K562 (cell line): Measurements from ENCODE around the gene FLOT2. TPM values are rescaled to one million over a fixed set of nuclear protein-coding genes. Genes with fewer than 3 reads are reported as not detected.

Source experiments
- ATAC-seq: fragments of 200-7000 bp; cut with Tn5 transposase; 3 replicates; pipeline ENCODE4 v1.9.1; 2020; ENCODE audit warnings: moderate library complexity
- BruUV-seq: library from RNA; stranded (reverse); fragments of 400-500 nt; replicated peaks from 2 replicates; lab custom pipeline; 2021; lab: Mats Ljungman, UMichigan
- CTCF ChIA-PET: fragments of 300-600 bp; formaldehyde crosslinking; extraction: SDS; loops from one replicate; lab custom pipeline; 2021; ENCODE audit warnings: low intra/inter-chr PET ratio; lab: Yijun Ruan, JAX
- POLR2A ChIA-PET: fragments of 300-600, 350-650 bp; sonication (Branson Sonifier 250); formaldehyde crosslinking; extraction: SDS; loops from one replicate; lab custom pipeline; 2021; ENCODE audit warnings: antibody characterized with exemption, inconsistent platforms; lab: Yijun Ruan, JAX
- DNase-seq, 4 experiments: peaks; one replicate each; pipeline versions ENCODE4 v3.0.0 to v3.0.0-alpha.2; 2011 to 2018; ENCODE audit warnings: low spot score in 3 of 4, mixed read lengths in 3 of 4; ENCODE audit errors: extremely low read depth in 1 of 4
- FAIRE-seq: peaks from 2 replicates; lab custom pipeline; 2011; peaks lifted over from hg19 to GRCh38; lab: Jason Lieb, UNC
- H2AFZ ChIP-seq: 2 replicates; pipeline ENCODE4 v1.6.0; 2011; ENCODE audit warnings: low read depth, low read length, control low read depth, inconsistent platforms
- H3K27ac ChIP-seq: fragments of 200-600 bp; 3 replicates; pipeline ENCODE4 v1.8.0; 2011; ENCODE audit warnings: low read depth, mild to moderate bottlenecking, control low read depth, inconsistent platforms, low read length, moderate library complexity, mixed read lengths; ENCODE audit errors: extremely low read depth
- H3K27me3 ChIP-seq, 2 experiments: fragments of 300-600 bp in 1 of 2; 2 replicates in 1 of 2; 3 replicates in 1 of 2; pipeline versions ENCODE4 v1.6.0 to v1.8.0; 2011; ENCODE audit warnings: inconsistent platforms in 2 of 2, low read length in 2 of 2, mild to moderate bottlenecking in 1 of 2, mixed read lengths in 1 of 2, moderate library complexity in 1 of 2; ENCODE audit not compliant: control insufficient read depth in 2 of 2, insufficient read depth in 2 of 2
- H3K36me3 ChIP-seq: fragments of 300-600 bp; 3 replicates; pipeline ENCODE4 v1.8.0; 2011; ENCODE audit warnings: mild to moderate bottlenecking, low read length, inconsistent platforms; ENCODE audit not compliant: control insufficient read depth, insufficient read depth
- H3K4me1 ChIP-seq, 2 experiments: fragments of 200-600 bp in 1 of 2; replicated peaks in 1 of 2; 2 replicates in 1 of 2; 3 replicates in 1 of 2; pipeline versions ENCODE4 v1.5.1 to v1.8.0; 2011; ENCODE audit warnings: inconsistent platforms in 2 of 2, low read length in 2 of 2, mild to moderate bottlenecking in 1 of 2, mixed read lengths in 1 of 2, moderate library complexity in 1 of 2; ENCODE audit not compliant: control insufficient read depth in 2 of 2, insufficient read depth in 2 of 2
- H3K4me2 ChIP-seq: 2 replicates; pipeline ENCODE4 v1.6.1; 2011; ENCODE audit warnings: low read length, control low read depth, inconsistent platforms, mixed read lengths; ENCODE audit not compliant: insufficient read depth
- H3K4me3 ChIP-seq: fragments of 200-600 bp; sonication (generic), shearing (Covaris generic); 2 replicates; pipeline ENCODE4 v1.5.1; 2016; ENCODE audit warnings: control low read depth, inconsistent platforms
- H3K79me2 ChIP-seq: fragments of 200-600 bp; 3 replicates; pipeline ENCODE4 v1.8.0; 2011; ENCODE audit warnings: low read length, inconsistent platforms; ENCODE audit not compliant: control insufficient read depth, insufficient read depth
- H3K9ac ChIP-seq, 2 experiments: 2 replicates each; pipeline versions ENCODE4 v1.6.0 to v1.6.1; 2011; ENCODE audit warnings: low read depth in 2 of 2, low read length in 2 of 2, control low read depth in 1 of 2, inconsistent platforms in 1 of 2, mild to moderate bottlenecking in 1 of 2, mixed read lengths in 1 of 2; ENCODE audit not compliant: insufficient read depth in 1 of 2
- H3K9me1 ChIP-seq: one replicate; pipeline ENCODE4 v1.6.0; 2011; ENCODE audit warnings: inconsistent platforms, mild to moderate bottlenecking, low read length, moderate library complexity; ENCODE audit not compliant: control insufficient read depth, insufficient read depth
- H3K9me3 ChIP-seq: replicated peaks from 2 replicates; pipeline ENCODE4 v1.5.1; 2011; ENCODE audit warnings: low read depth, low read length, inconsistent platforms; ENCODE audit not compliant: control insufficient read depth, insufficient read depth
- H4K20me1 ChIP-seq: replicated peaks from 2 replicates; pipeline ENCODE4 v1.6.1; 2011; ENCODE audit warnings: low read length, inconsistent platforms, mixed read lengths; ENCODE audit not compliant: control insufficient read depth, insufficient read depth
- CHD4 ChIP-seq: fragments of 200-600 bp; sonication (generic); IDR thresholded peaks from 3 replicates; pipeline ENCODE4 v1.6.1; 2012; ENCODE audit warnings: low read depth, mild to moderate bottlenecking, mixed read lengths, low read length, inconsistent platforms; ENCODE audit not compliant: insufficient read depth, insufficient replicate concordance, poor library complexity, severe bottlenecking
- E2F1 ChIP-seq: sonication (generic); formaldehyde crosslinking; IDR thresholded peaks from 2 replicates; pipeline ENCODE4 v1.8.1; 2023; ENCODE audit warnings: mild to moderate bottlenecking, missing genetic modification reagents, moderate library complexity
- EP300 ChIP-seq: IDR thresholded peaks from 2 replicates; pipeline ENCODE4 v1.6.1; 2012; ENCODE audit warnings: low read length, improper control_type of control experiment
- FIP1L1 ChIP-seq: fragments of 200-400 bp; formaldehyde crosslinking; IDR thresholded peaks from 2 replicates; pipeline ENCODE4 v1.6.1; 2018; ENCODE audit warnings: mild to moderate bottlenecking, low read depth, low read length; ENCODE audit not compliant: poor library complexity, severe bottlenecking
- KLF13 ChIP-seq: fragments of 450-650 bp; IDR thresholded peaks from 2 replicates; pipeline ENCODE4 v1.6.1; 2016; ENCODE audit warnings: missing genetic modification characterization, low read depth, mild to moderate bottlenecking, missing compliant biosample characterization, moderate library complexity, borderline replicate concordance
- NCOR1 ChIP-seq: fragments of 450-650 bp; IDR thresholded peaks from 2 replicates; pipeline ENCODE4 v1.6.1; 2016; ENCODE audit warnings: mild to moderate bottlenecking, moderate library complexity
- SNRNP70 ChIP-seq: fragments of 200-400 bp; formaldehyde crosslinking; optimal IDR thresholded peaks from 2 replicates; pipeline ENCODE3; 2017; ENCODE audit warnings: low read depth, low read length
- THAP12 ChIP-seq: fragments of 250-450 bp; sonication (Bioruptor Pico); IDR thresholded peaks from 2 replicates; pipeline ENCODE4 v1.9.0; 2021; ENCODE audit warnings: mild to moderate bottlenecking, inconsistent platforms
- TRIM24 ChIP-seq, 2 experiments: fragments of 450-650 bp; IDR thresholded peaks; 2 replicates each; pipeline ENCODE4 v1.6.1; 2016
- ZNF134 ChIP-seq: fragments of 250-450 bp; sonication (Bioruptor Pico); conservative IDR thresholded peaks from 2 replicates; pipeline ENCODE4 v1.4.0; 2020
- ZNF609 ChIP-seq: sonication (generic); formaldehyde crosslinking; IDR thresholded peaks from 2 replicates; pipeline ENCODE4 v1.8.1; 2023; ENCODE audit warnings: missing genetic modification reagents, mild to moderate bottlenecking, borderline replicate concordance
- WGBS: fragments of 100-300 bp; shearing (Covaris generic); methylation state at CpG from one replicate; pipeline ENCODE4 v1.1.6; 2016; ENCODE audit warnings: low coverage, mixed read lengths; ENCODE audit not compliant: insufficient coverage; ENCODE audit errors: missing lambda C conversion rate; 5-methylcytosine and 5-hydroxymethylcytosine counted together
- in situ Hi-C: fragments of 300-500 bp; cut with MboI; formaldehyde crosslinking; loops from 4 replicates; pipeline ENCODE4 v1.15.0; 2018; ENCODE audit warnings: inconsistent platforms, mixed read lengths
- intact Hi-C: fragments of 100-400 bp; cut with micrococcal nuclease; formaldehyde crosslinking; loops from 2 replicates; pipeline ENCODE4 v1.14.2; 2022
- polyA plus RNA-seq, 8 experiments: library from polyadenylated mRNA; depleted of rRNA in 4 of 8; stranded (reverse) in 5 of 8; unstranded in 3 of 8; fragments of >200 nt; fragmentation: Nextera tagmentation in 2 of 8; fragmentation: Illumina TruSeq in 1 of 8; extraction: Ambion mirVana in 2 of 8; extraction: Trizol in 1 of 8; gene quantifications; 2 replicates each; pipeline versions ENCODE4 v1.2.1 to v1.2.3, GENCODE V29; 2011 to 2014; ENCODE audit warnings: inconsistent platforms in 1 of 8, missing spikeins in 1 of 8
- total RNA-seq, 7 experiments: library from RNA; depleted of rRNA in 6 of 7; stranded (reverse); fragments of >200 nt in 6 of 7; fragmentation: Illumina TruSeq in 2 of 7; extraction: Trizol in 2 of 7; gene quantifications; 2 replicates each; pipeline versions ENCODE4 v1.2.1 to v1.2.3, GENCODE V29; 2011 to 2021; ENCODE audit warnings: low replicate concordance in 1 of 7
- TF ChIP-seq, protein P1 (sequence below): fragments of 250-450 bp; sonication (Bioruptor Pico); IDR thresholded peaks from 2 replicates; pipeline ENCODE4 v1.8.0; 2022; ENCODE audit warnings: inconsistent platforms, mild to moderate bottlenecking, moderate library complexity, borderline replicate concordance

The FLOT2 gene
- total and polyA plus RNA-seq, 9 of the 15 experiments (the other 6 are each of a cell fraction or from before 2014, with no cell fraction given) = 17.5 to 138 (median 41.7) TPM

GRCh38 chr17:28874750-28875149, 22.8 kb downstream of the FLOT2 start:
- intact Hi-C loops (loop anchor here (1.0 kb wide), 1 partner anchor 12 kb away; no protein-coding TSS in a partner anchor), in situ Hi-C loops (no loop called here)
- peaks cover 3% of the 10 kb centered on the region for H3K9me3 ChIP-seq
- no peaks in the 10 kb centered on the region for H3K9me1 ChIP-seq
- no peak for DNase-seq
- peaks cover 18% of the 10 kb centered on the region for H3K36me3 ChIP-seq
- peaks cover 44 to 47% of the 10 kb centered on the region in 2 experiments for H3K4me1 ChIP-seq
- H3K4me2 ChIP-seq = peak overlapping the region; percentile 60
- no TSS peak for BruUV-seq
- peaks cover 5% of the 10 kb centered on the region; the same call in 1 of the 3 replicates for H3K79me2 ChIP-seq
- H3K9ac ChIP-seq = peak overlapping the region; percentile 24 to 30; a peak in 2 of 4 replicates
- no peaks in the 10 kb centered on the region for H3K27me3 ChIP-seq
- POLR2A ChIA-PET = interaction anchor here (0.6 to 1.1 kb wide), 6 partner anchors 9 to 122 kb away, joined by 3 to 6 read pairs (median 4); partner anchors contain the start of gene DHRS13
- CTCF ChIA-PET = no interaction called here
- H3K4me3 ChIP-seq = no peak overlapping the region
- 38% methylated on average over 3 of the region's 3 CpGs for whole genome bisulfite sequencing
- H3K27ac ChIP-seq = peak overlapping the region; percentile 25; the same call in 2 of the 3 replicates
- no peak for ATAC-seq
- H2AFZ ChIP-seq = peak overlapping the region; percentile 67
- FAIRE-seq = no peak
- H4K20me1 ChIP-seq = no peaks in the 10 kb centered on the region
- no peak for TF ChIP-seq ZNF609 (CRISPR knock-in tag)
- TF ChIP-seq E2F1 (CRISPR knock-in tag) = no peak
- TF ChIP-seq CHD4 = no peak
- no peak; the same call in 1 of the 2 replicates for TF ChIP-seq EP300
- TF ChIP-seq NCOR1 = peak; percentile 14; the same call in 1 of the 2 replicates
- TF ChIP-seq TRIM24 (IDR thresholded peaks at IDR 0.05) = no peak
- TF ChIP-seq FIP1L1 = no peak
- TF ChIP-seq ZNF134 (CRISPR knock-in tag) = no peak
- TF ChIP-seq THAP12 (CRISPR knock-in tag) = no peak
- TF ChIP-seq SNRNP70 = no peak
- TF ChIP-seq KLF13 (tag) = no peak
- TF ChIP-seq, protein P1, sequence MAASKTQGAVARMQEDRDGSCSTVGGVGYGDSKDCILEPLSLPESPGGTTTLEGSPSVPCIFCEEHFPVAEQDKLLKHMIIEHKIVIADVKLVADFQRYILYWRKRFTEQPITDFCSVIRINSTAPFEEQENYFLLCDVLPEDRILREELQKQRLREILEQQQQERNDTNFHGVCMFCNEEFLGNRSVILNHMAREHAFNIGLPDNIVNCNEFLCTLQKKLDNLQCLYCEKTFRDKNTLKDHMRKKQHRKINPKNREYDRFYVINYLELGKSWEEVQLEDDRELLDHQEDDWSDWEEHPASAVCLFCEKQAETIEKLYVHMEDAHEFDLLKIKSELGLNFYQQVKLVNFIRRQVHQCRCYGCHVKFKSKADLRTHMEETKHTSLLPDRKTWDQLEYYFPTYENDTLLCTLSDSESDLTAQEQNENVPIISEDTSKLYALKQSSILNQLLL (CRISPR knock-in tag) = no peak
